PC-3 (cell line): ENCODE data around the gene GABRD. TPM values are rescaled to one million over a fixed set of nuclear protein-coding genes. Genes with fewer than 3 reads are reported as not detected.

Experiments used
- ATAC-seq: fragments of 200-7000 bp; cut with Tn5 transposase; 2 replicates; pipeline ENCODE4 v1.9.1; 2020; ENCODE audit warnings: mild to moderate bottlenecking, moderate library complexity
- BruUV-seq: library from RNA; stranded (reverse); fragments of 400-500 nt; replicated peaks from 2 replicates; lab custom pipeline; 2021; lab: Mats Ljungman, UMichigan
- CTCF ChIA-PET: fragments of 300-600 bp; sonication (Branson Sonifier 250); formaldehyde crosslinking; loops from one replicate; lab custom pipeline; 2022; ENCODE audit warnings: antibody characterized with exemption; lab: Charles Lee
- POLR2A ChIA-PET: fragments of 300-600 bp; sonication (Branson Sonifier 250); formaldehyde crosslinking; loops from one replicate; lab custom pipeline; 2022; ENCODE audit warnings: antibody characterized with exemption; ENCODE audit not compliant: unreplicated experiment; lab: Charles Lee
- DNase-seq: peaks from one replicate; pipeline ENCODE4 v3.0.0-alpha.2; 2015
- H2AFZ ChIP-seq: fragments of 300-600 bp; sonication (generic); 2 replicates; pipeline ENCODE4 v1.6.0; 2016; ENCODE audit warnings: antibody characterized with exemption, low read length
- H3F3A ChIP-seq: fragments of 300-600 bp; sonication (generic); one replicate; pipeline ENCODE4 v1.6.0; 2017; ENCODE audit warnings: antibody characterized with exemption, low read length, control low read depth, mild to moderate bottlenecking; ENCODE audit not compliant: unreplicated experiment
- H3K27ac ChIP-seq: fragments of 300-600 bp; sonication (generic); 2 replicates; pipeline ENCODE4 v1.5.1; 2016; ENCODE audit warnings: mild to moderate bottlenecking, low read length
- H3K27me3 ChIP-seq: fragments of 300-600 bp; sonication (generic); 2 replicates; pipeline ENCODE4 v1.6.1; 2016; ENCODE audit warnings: low read length, mixed read lengths
- H3K36me3 ChIP-seq: fragments of 300-600 bp; sonication (generic); 2 replicates; pipeline ENCODE4 v1.6.1; 2016; ENCODE audit warnings: low read depth, mixed run types, low read length, mixed read lengths
- H3K4me1 ChIP-seq: fragments of 300-600 bp; sonication (generic); 2 replicates; pipeline ENCODE4 v1.5.1; 2016; ENCODE audit warnings: low read length; ENCODE audit not compliant: insufficient read depth
- H3K4me2 ChIP-seq: fragments of 300-600 bp; sonication (generic); 2 replicates; pipeline ENCODE4 v1.6.0; 2016; ENCODE audit warnings: low read length
- H3K4me3 ChIP-seq: fragments of 300-600 bp; sonication (generic); 2 replicates; pipeline ENCODE4 v1.5.1; 2016; ENCODE audit warnings: mild to moderate bottlenecking, low read length, mixed read lengths
- H3K79me2 ChIP-seq: fragments of 300-600 bp; sonication (generic); 2 replicates; pipeline ENCODE4 v1.6.1; 2017; ENCODE audit warnings: low read length, mixed read lengths
- H3K9ac ChIP-seq: fragments of 300-600 bp; sonication (generic); 2 replicates; pipeline ENCODE4 v1.6.0; 2016; ENCODE audit warnings: mild to moderate bottlenecking, low read length
- H3K9me2 ChIP-seq: fragments of 300-600 bp; sonication (generic); replicated peaks from 2 replicates; pipeline ENCODE4 v1.6.1; 2016; ENCODE audit warnings: mixed run types, low read length, mixed read lengths
- H3K9me3 ChIP-seq: fragments of 300-600 bp; sonication (generic); 2 replicates; pipeline ENCODE4 v1.6.1; 2016; ENCODE audit warnings: low read length, mixed read lengths
- H4K20me1 ChIP-seq: fragments of 300-600 bp; sonication (generic); 2 replicates; pipeline ENCODE4 v1.6.1; 2016; ENCODE audit warnings: low read length, mixed read lengths
- EZH2 ChIP-seq: fragments of 300-600 bp; sonication (generic); IDR thresholded peaks from one replicate; pipeline ENCODE4 v1.6.1; 2017; ENCODE audit warnings: antibody characterized with exemption, mild to moderate bottlenecking, low read length; ENCODE audit not compliant: unreplicated experiment
- EZH2phosphoT487 ChIP-seq: fragments of 300-600 bp; sonication (generic); IDR thresholded peaks from 2 replicates; pipeline ENCODE4 v1.6.1; 2018; ENCODE audit warnings: mild to moderate bottlenecking, antibody characterized with exemption, low read length, borderline replicate concordance
- intact Hi-C: fragments of 100-400 bp; cut with micrococcal nuclease; formaldehyde crosslinking; loops from 2 replicates; pipeline ENCODE4 v1.9.0; 2023
- total RNA-seq: library from RNA; depleted of rRNA; stranded (reverse); fragments of >200 nt; gene quantifications from 2 replicates; pipeline ENCODE4 v1.2.3, GENCODE V29; 2014
- TF ChIP-seq, protein P1 (sequence below): fragments of 300-600 bp; sonication (generic); conservative IDR thresholded peaks from 2 replicates; pipeline ENCODE4 v1.5.1; 2017; ENCODE audit warnings: antibody characterized with exemption, low read depth, mild to moderate bottlenecking, low read length

GABRD gene
- total RNA-seq, 1 experiment from 2014 or later, result not detected

DNA sequence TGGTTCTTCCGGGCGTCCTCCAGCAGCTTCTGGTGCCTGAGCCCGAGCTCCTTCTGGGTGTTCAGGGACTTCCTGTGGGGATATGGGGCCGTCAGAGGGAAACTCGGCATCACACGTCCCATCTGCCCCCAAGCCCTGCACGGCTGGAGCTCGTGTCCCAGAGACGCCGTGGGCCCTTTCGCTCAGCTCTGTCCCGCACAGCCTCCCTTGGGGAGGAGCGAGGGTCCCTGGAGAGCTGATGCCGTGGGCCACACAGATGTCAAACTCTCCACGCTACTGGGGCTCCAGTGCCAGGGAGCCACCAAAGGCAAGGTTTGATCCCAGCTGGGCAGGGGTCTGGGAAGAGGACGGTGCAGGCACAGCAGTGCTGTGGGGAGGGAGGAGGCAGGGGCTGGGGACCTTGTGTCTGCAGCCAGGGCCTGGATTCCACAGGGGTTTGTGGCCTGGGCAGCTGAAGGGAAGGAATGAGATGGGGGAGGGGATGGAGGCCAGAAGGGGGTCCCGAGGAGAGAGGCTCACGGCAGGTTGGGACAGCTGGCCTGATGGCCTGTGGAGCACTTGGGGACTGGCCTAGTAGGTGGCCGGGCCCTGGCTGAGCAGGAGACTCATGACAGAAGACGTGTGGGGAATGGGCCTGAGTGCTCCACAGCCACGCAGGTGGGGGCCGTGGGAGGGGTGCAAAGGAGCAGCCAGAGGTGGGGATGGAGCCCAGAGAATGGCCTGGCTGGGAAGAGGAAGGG is 46.0 kb upstream of the GABRD start:
- H3K36me3 ChIP-seq, result no peaks in the 10 kb centered on the region
- POLR2A ChIA-PET, result no interaction called here
- no peaks in the 10 kb centered on the region for H3K79me2 ChIP-seq
- no peaks in the 10 kb centered on the region for H4K20me1 ChIP-seq
- H3K4me1 ChIP-seq, result peaks cover 5% of the 10 kb centered on the region; the same call in 1 of the 2 replicates
- H3K9me3 ChIP-seq, result no peaks in the 10 kb centered on the region
- no peak overlapping the region for H2AFZ ChIP-seq
- TF ChIP-seq EZH2phosphoT487 (no peak), EZH2 (no peak)
- TF ChIP-seq, protein P1, sequence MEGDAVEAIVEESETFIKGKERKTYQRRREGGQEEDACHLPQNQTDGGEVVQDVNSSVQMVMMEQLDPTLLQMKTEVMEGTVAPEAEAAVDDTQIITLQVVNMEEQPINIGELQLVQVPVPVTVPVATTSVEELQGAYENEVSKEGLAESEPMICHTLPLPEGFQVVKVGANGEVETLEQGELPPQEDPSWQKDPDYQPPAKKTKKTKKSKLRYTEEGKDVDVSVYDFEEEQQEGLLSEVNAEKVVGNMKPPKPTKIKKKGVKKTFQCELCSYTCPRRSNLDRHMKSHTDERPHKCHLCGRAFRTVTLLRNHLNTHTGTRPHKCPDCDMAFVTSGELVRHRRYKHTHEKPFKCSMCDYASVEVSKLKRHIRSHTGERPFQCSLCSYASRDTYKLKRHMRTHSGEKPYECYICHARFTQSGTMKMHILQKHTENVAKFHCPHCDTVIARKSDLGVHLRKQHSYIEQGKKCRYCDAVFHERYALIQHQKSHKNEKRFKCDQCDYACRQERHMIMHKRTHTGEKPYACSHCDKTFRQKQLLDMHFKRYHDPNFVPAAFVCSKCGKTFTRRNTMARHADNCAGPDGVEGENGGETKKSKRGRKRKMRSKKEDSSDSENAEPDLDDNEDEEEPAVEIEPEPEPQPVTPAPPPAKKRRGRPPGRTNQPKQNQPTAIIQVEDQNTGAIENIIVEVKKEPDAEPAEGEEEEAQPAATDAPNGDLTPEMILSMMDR, result no peak
- H3K4me3 ChIP-seq, result no peak overlapping the region
- H3F3A ChIP-seq, result no peaks in the 10 kb centered on the region
- H3K9ac ChIP-seq, result no peak overlapping the region
- ATAC-seq (no peak), DNase-seq (no peak)
- peaks cover 3% of the 10 kb centered on the region; the same call in 1 of the 2 replicates for H3K27me3 ChIP-seq
- no peak overlapping the region for H3K4me2 ChIP-seq
- no peak overlapping the region for H3K27ac ChIP-seq
- CTCF ChIA-PET, result no interaction called here
- BruUV-seq, result no TSS peak
- no peaks in the 10 kb centered on the region for H3K9me2 ChIP-seq
- intact Hi-C loops, result no loop called here

DNA sequence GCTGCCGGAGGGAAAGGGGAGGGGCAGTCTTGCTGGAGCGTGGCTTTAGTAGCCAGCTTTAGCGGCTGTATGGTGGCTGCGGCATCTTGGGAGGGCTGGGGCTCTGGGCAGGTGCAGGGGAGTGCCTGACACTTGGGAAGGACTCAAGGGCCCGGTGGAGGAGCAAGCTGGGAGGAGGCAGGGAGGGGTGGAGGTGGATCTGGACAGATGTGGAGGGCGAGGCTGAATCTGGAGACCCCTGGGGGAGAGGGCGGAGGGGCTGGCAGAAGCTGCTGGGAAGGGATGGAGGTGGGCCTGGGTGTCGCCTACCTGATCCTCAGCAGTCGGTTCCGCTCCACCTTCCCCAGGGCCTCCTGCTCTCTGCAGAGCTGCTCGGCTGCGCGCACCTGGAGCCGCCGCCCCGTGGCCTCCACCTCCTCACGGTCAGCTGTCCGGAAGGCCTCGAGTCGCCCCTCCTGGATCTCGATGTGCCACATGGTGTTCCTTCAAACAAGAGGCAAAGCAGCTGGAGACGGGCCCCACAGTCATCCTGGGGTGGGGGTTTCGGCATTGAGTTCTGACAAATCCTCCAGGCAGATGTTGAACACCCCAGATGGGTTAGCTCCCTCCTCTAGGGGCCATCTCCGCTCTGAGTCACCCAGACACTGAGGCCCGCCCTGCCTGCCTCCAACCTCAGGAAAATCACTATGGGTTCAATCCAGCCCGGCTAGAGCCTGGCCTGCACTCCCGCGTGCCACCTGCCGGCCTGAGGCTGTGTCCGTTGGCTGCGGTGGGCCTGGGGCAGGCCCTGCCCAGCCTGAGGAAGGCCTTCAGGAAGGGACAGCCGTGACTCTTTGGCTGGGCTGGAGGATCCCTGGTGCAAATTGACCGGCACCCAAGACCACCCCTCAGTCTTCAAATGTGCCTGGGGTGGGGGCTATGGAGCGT is 45.2 kb upstream of the GABRD start:
- CTCF ChIA-PET, result no interaction called here
- POLR2A ChIA-PET, result no interaction called here

More for the DNA sequence above, 45.2 kb upstream of the GABRD start:
- no peaks in the 10 kb centered on the region for H4K20me1 ChIP-seq
- no peaks in the 10 kb centered on the region for H3K36me3 ChIP-seq
- intact Hi-C loops, result no loop called here
- H3K4me1 ChIP-seq, result no peaks in the 10 kb centered on the region
- no peaks in the 10 kb centered on the region for H3K9me2 ChIP-seq
- peaks cover 3% of the 10 kb centered on the region; the same call in 1 of the 2 replicates for H3K27me3 ChIP-seq
- H2AFZ ChIP-seq, result no peak overlapping the region
- DNase-seq (no peak), ATAC-seq (no peak)
- no peak overlapping the region for H3K4me2 ChIP-seq
- TF ChIP-seq, protein P1, result no peak
- no peak for TF ChIP-seq EZH2
- TF ChIP-seq EZH2phosphoT487, result no peak
- no peak overlapping the region for H3K9ac ChIP-seq
- H3K4me3 ChIP-seq, result no peak overlapping the region
- no peak overlapping the region for H3K27ac ChIP-seq
- no peaks in the 10 kb centered on the region for H3F3A ChIP-seq
- BruUV-seq, result no TSS peak
- H3K79me2 ChIP-seq, result no peaks in the 10 kb centered on the region
- no peaks in the 10 kb centered on the region for H3K9me3 ChIP-seq
